Measurements from ENCODE around the gene FGFR3.
"Not testable (repeated sequence)": the region's sequence is repeated elsewhere in the genome, so short reads cannot be mapped to it uniquely, and the experiment has no call there.

FGFR3 gene

GRCh38 chr4:1822568-1823544 lies 29.8 kb downstream of the FGFR3 start:
- no peak for DNase-seq

GRCh38 chr4:1823545-1823932 lies 30.4 kb downstream of the FGFR3 start:
- DNase-seq, result no peak

- no peak for DNase-seq
Measured at GRCh38 chr4:1824746-1825145, 31.7 kb downstream of the FGFR3 start.

- DNase-seq, result no peak
Measured at GRCh38 chr4:1825326-1825725, 32.2 kb downstream of the FGFR3 start.

- DNase-seq, result no peak
Measured at GRCh38 chr4:1826531-1827350, 33.6 kb downstream of the FGFR3 start.

- no peak for DNase-seq
Measured at GRCh38 chr4:1830234-1830633, 37.1 kb downstream of the FGFR3 start.

GRCh38 chr4:1830642-1831228 lies 37.6 kb downstream of the FGFR3 start:
- DNase-seq, result no peak

GRCh38 chr4:1831331-1831730 lies 38.2 kb downstream of the FGFR3 start:
- no peak for DNase-seq

- DNase-seq, result no peak
Measured at GRCh38 chr4:1832690-1833089, 39.6 kb downstream of the FGFR3 start.

- no peak for DNase-seq
Measured at GRCh38 chr4:1833307-1834046, 40.4 kb downstream of the FGFR3 start.

- no peak for DNase-seq
Measured at GRCh38 chr4:1834047-1834775, 41.1 kb downstream of the FGFR3 start.

GRCh38 chr4:1835836-1836235 lies 42.7 kb downstream of the FGFR3 start:
- not testable (repeated sequence) for DNase-seq

GRCh38 chr4:1836650-1837049 lies 43.6 kb downstream of the FGFR3 start:
- no peak for DNase-seq

GRCh38 chr4:1837069-1837468 lies 44.0 kb downstream of the FGFR3 start:
- DNase-seq, result no peak

- no peak for DNase-seq
Measured at GRCh38 chr4:1839282-1839681, 46.2 kb downstream of the FGFR3 start.

GRCh38 chr4:1841201-1841886 lies 48.3 kb downstream of the FGFR3 start:
- DNase-seq, result no peak

GRCh38 chr4:1841887-1842210 lies 48.8 kb downstream of the FGFR3 start:
- no peak for DNase-seq

GRCh38 chr4:1842339-1842895 lies 49.3 kb downstream of the FGFR3 start:
- DNase-seq, result no peak

- DNase-seq, result no peak
Measured at GRCh38 chr4:1842993-1843448, 49.9 kb downstream of the FGFR3 start.

GRCh38 chr4:1843852-1844251 lies 50.8 kb downstream of the FGFR3 start:
- DNase-seq, result no peak

GRCh38 chr4:1844618-1845017 lies 51.5 kb downstream of the FGFR3 start:
- DNase-seq, result not testable (repeated sequence)
